ENCODE measurements around the gene RSF1. TPM values are rescaled to one million over a fixed set of nuclear protein-coding genes. Genes with fewer than 3 reads are reported as not detected.

The RSF1 gene
- total RNA-seq, 1 experiment from 2014 or later = 43.1 TPM

DNA sequence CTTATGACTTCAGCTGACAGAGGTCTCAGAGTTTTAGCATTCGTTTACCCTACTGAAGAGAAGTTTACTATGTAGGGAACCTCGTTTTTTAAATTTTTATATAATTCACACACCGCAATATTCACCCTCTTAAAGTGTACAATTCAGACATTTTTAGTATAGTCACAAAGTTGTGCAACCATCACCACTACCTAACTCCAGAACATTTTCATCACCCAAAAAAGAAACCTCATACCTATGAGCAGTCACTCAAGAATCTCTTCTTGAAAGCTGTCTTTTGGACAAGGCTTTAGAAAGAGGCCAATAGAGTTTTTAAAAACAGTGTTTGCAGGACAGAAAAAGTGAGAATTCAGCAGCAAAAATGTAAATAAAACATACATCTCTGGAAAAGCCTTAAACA lies 143.4 kb downstream of the RSF1 start:
- H3K27ac ChIP-seq (ENCODE audit: low read depth, low read length) = no peak overlapping the region
- no peaks in the 10 kb centered on the region for H3K9me3 ChIP-seq (ENCODE audit: control insufficient read depth in 1 of 2, insufficient read depth in 1 of 2, low read depth in 1 of 2, low read length in 2 of 2)
- ATAC-seq (no peak), DNase-seq (ENCODE audit: low read depth, low spot score) (no peak)
- ChIA-PET RAD21 (ENCODE audit: low non-redundant PET in 1 of 2, low total read pairs in 2 of 2, uncharacterized antibody in 2 of 2, unreplicated experiment in 2 of 2) (no interaction called here), CTCF (no interaction called here), POLR2A (no interaction called here)
- no TSS peak for BruUV-seq (replicated peaks)
- no peaks in the 10 kb centered on the region for H4K20me1 ChIP-seq (ENCODE audit: insufficient read depth)
- no peaks in the 10 kb centered on the region for H3K9me2 ChIP-seq (ENCODE audit: insufficient read depth)
- no peaks in the 10 kb centered on the region for H3K4me1 ChIP-seq (ENCODE audit: control insufficient read depth in 1 of 2, insufficient read depth in 2 of 2, low read length in 2 of 2)
- no peak overlapping the region for H2AFZ ChIP-seq (ENCODE audit: low read depth, low read length, poor library complexity, severe bottlenecking)
- intact Hi-C loops (cut with micrococcal nuclease) = no loop called here
- TF ChIP-seq TCF7L2 (IDR thresholded peaks at IDR 0.05; ENCODE audit: borderline replicate concordance, extremely low read depth, insufficient read depth, insufficient read length) (no peak), FOSL1 (IDR thresholded peaks at IDR 0.05; ENCODE audit: low read depth) (no peak), REST (IDR thresholded peaks at IDR 0.05; ENCODE audit: low read depth) (no peak), EGR1 (IDR thresholded peaks at IDR 0.05; ENCODE audit: low read depth) (no peak), CBX3 (IDR thresholded peaks at IDR 0.05; ENCODE audit: low read depth) (no peak)
- H3K4me2 ChIP-seq (ENCODE audit: low read length) = no peak overlapping the region
- no peak overlapping the region for H3K4me3 ChIP-seq (replicated peaks in 1 of 2; ENCODE audit: low read depth in 1 of 2, low read length in 2 of 2)
- no peaks in the 10 kb centered on the region for H3K79me2 ChIP-seq (ENCODE audit: insufficient read depth, low read length)
- H3K36me3 ChIP-seq (ENCODE audit: control insufficient read depth in 1 of 2, insufficient read depth in 2 of 2, low read length in 2 of 2) = peaks cover 11 to 19% of the 10 kb centered on the region in 2 experiments; a peak in 3 of 4 replicates
- H3K27me3 ChIP-seq (ENCODE audit: insufficient read depth, low read length) = no peaks in the 10 kb centered on the region
- H3K9ac ChIP-seq (ENCODE audit: low read length) = no peak overlapping the region

DNA sequence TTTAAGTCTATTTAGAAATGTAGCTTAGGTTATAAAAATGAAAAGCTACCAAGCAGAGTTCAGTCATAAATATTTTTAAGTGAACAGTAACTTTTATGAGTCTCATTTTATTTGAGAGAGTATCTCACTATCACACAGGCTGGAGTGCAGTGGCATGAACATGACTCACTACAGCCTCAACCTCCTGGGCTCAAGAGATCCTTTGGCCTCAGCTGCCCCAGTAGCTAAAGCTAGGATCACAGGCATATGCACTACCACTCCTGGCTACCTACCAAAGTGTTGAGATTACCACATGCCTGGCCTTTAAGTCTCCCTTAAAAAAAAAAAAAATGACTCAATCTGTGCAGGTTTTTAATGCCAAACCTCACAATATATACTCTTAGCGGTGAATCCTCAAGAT lies 148.3 kb downstream of the RSF1 start:
- Histone ChIP-seq H3K9ac (ENCODE audit: low read length) (no peak overlapping the region), H3K27ac (ENCODE audit: low read depth, low read length) (no peak overlapping the region), H3K4me2 (ENCODE audit: low read length) (no peak overlapping the region), H3K4me1 (ENCODE audit: control insufficient read depth in 1 of 2, insufficient read depth in 2 of 2, low read length in 2 of 2) (no peaks in the 10 kb centered on the region), H2AFZ (ENCODE audit: low read depth, low read length, poor library complexity, severe bottlenecking) (no peak overlapping the region), H3K4me3 (replicated peaks in 1 of 2; ENCODE audit: low read depth in 1 of 2, low read length in 2 of 2) (no peak overlapping the region), H3K9me2 (ENCODE audit: insufficient read depth) (no peaks in the 10 kb centered on the region), H3K79me2 (ENCODE audit: insufficient read depth, low read length) (no peaks in the 10 kb centered on the region), H3K36me3 (ENCODE audit: control insufficient read depth in 1 of 2, insufficient read depth in 2 of 2, low read length in 2 of 2) (peaks cover 14 to 34% of the 10 kb centered on the region in 2 experiments; a peak in 3 of 4 replicates), H3K27me3 (ENCODE audit: insufficient read depth, low read length) (no peaks in the 10 kb centered on the region), H3K9me3 (ENCODE audit: control insufficient read depth in 1 of 2, insufficient read depth in 1 of 2, low read depth in 1 of 2, low read length in 2 of 2) (no peaks in the 10 kb centered on the region), H4K20me1 (ENCODE audit: insufficient read depth) (no peaks in the 10 kb centered on the region)
- ChIA-PET RAD21 (ENCODE audit: low non-redundant PET in 1 of 2, low total read pairs in 2 of 2, uncharacterized antibody in 2 of 2, unreplicated experiment in 2 of 2) (no interaction called here), POLR2A (no interaction called here), CTCF (no interaction called here)
- ATAC-seq (no peak), DNase-seq (ENCODE audit: low read depth, low spot score) (no peak)
- BruUV-seq (replicated peaks) = no TSS peak
- intact Hi-C loops (cut with micrococcal nuclease) = no loop called here
- TF ChIP-seq, protein P1, sequence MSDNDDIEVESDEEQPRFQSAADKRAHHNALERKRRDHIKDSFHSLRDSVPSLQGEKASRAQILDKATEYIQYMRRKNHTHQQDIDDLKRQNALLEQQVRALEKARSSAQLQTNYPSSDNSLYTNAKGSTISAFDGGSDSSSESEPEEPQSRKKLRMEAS (IDR thresholded peaks at IDR 0.05) = no peak
- TF ChIP-seq EZH2phosphoT487 (IDR thresholded peaks at IDR 0.05; ENCODE audit: borderline replicate concordance) = no peak
- TF ChIP-seq CBX3 (IDR thresholded peaks at IDR 0.05; ENCODE audit: low read depth) = no peak
- TF ChIP-seq ELF1 (IDR thresholded peaks at IDR 0.05; ENCODE audit: borderline replicate concordance, low read depth) = no peak
- TF ChIP-seq POLR2AphosphoS5 (IDR thresholded peaks at IDR 0.05; ENCODE audit: low read depth, low read length) = no peak
- no peak for TF ChIP-seq EGR1 (IDR thresholded peaks at IDR 0.05; ENCODE audit: low read depth)
- no peak for TF ChIP-seq ATF3 (IDR thresholded peaks at IDR 0.05)
- TF ChIP-seq EZH2 (IDR thresholded peaks at IDR 0.05) = no peak
- TF ChIP-seq ZNF274 (IDR thresholded peaks at IDR 0.05; ENCODE audit: low read depth, low read length) = no peak
- no peak for TF ChIP-seq RAD21 (IDR thresholded peaks at IDR 0.05; ENCODE audit: low read depth)
- TF ChIP-seq FOSL1 (IDR thresholded peaks at IDR 0.05; ENCODE audit: low read depth) = no peak
- TF ChIP-seq CEBPB (IDR thresholded peaks at IDR 0.05; ENCODE audit: low read depth) = no peak
- TF ChIP-seq JUND (IDR thresholded peaks at IDR 0.05) = no peak
- no peak for TF ChIP-seq ZBTB33 (IDR thresholded peaks at IDR 0.05; ENCODE audit: extremely low read depth, insufficient replicate concordance, low read length)

All from HCT116 (cell line).